Heart left ventricle (tissue), 16 donors: ENCODE measurements around the gene RAB6B. TPM values are rescaled to one million over a fixed set of nuclear protein-coding genes. Genes with fewer than 3 reads are reported as not detected.

ENCODE experiments used
- ATAC-seq, 4 donors: fragments of 200-7000 bp; cut with Tn5 transposase; one replicate each; pipeline ENCODE4 v1.9.1; 2020 to 2022; ENCODE audit warnings: moderate library complexity in 4 of 4, mild to moderate bottlenecking in 3 of 4, moderate number of reproducible peaks in 1 of 4
- DNase-seq, 5 donors: peaks; one replicate each; pipeline ENCODE4 v3.0.0-alpha.2; 2020
- H3K27ac ChIP-seq, 12 donors: fragments of 200-600 bp; sonication (generic) in 4 of 12; one replicate each; pipeline versions ENCODE4 v1.5.0 to v1.8.0; 2016 to 2022; ENCODE audit warnings: mild to moderate bottlenecking in 2 of 12
- H3K27me3 ChIP-seq, 9 donors: fragments of 200-600 bp; sonication (generic) in 2 of 9; one replicate each; pipeline versions ENCODE4 v1.5.1 to v1.8.0; 2016 to 2022; ENCODE audit warnings: mild to moderate bottlenecking in 3 of 9
- H3K36me3 ChIP-seq, 9 donors: fragments of 200-600 bp; sonication (generic) in 2 of 9; one replicate each; pipeline versions ENCODE4 v1.5.0 to v1.8.0; 2018 to 2022; ENCODE audit warnings: mild to moderate bottlenecking in 2 of 9
- H3K4me1 ChIP-seq, 12 donors: fragments of 200-600 bp; sonication (generic) in 4 of 12; one replicate each; pipeline versions ENCODE4 v1.5.0 to v1.8.0; 2016 to 2022; ENCODE audit warnings: mild to moderate bottlenecking in 3 of 12
- H3K4me3 ChIP-seq, 12 donors: fragments of 200-600 bp; sonication (generic) in 4 of 12; one replicate each; pipeline versions ENCODE4 v1.5.0 to v1.8.0; 2017 to 2022; ENCODE audit warnings: mild to moderate bottlenecking in 9 of 12, moderate library complexity in 4 of 12
- H3K9me3 ChIP-seq, 12 donors: fragments of 200-600 bp; sonication (generic) in 4 of 12; one replicate each; pipeline versions ENCODE4 v1.5.0 to v1.8.0; 2016 to 2022; ENCODE audit warnings: mild to moderate bottlenecking in 1 of 12
- CTCF ChIP-seq, 12 donors: fragments of 200-600 bp; sonication (generic) in 4 of 12; IDR thresholded peaks; one replicate each; pipeline versions ENCODE4 v1.5.0 to v1.8.0; 2018 to 2022; ENCODE audit warnings: antibody characterized with exemption in 12 of 12, mild to moderate bottlenecking in 5 of 12
- POLR2A ChIP-seq, 2 donors: fragments of 450-650 bp; IDR thresholded peaks; one replicate each; pipeline ENCODE4 v1.6.1; 2017; ENCODE audit warnings: antibody characterized with exemption in 2 of 2, mild to moderate bottlenecking in 2 of 2, moderate library complexity in 2 of 2
- WGBS, 4 donors: extraction: QIAGEN DNeasy Blood & Tissue Kit in 2 of 4; methylation state at CpG; one replicate each; pipeline versions ENCODE4 v1.1.5 to v1.1.7; 2013 to 2018; 5-methylcytosine and 5-hydroxymethylcytosine counted together
- intact Hi-C, 10 donors: fragments of 100-400 bp; cut with DNase I; formaldehyde crosslinking; loops; one replicate each; pipeline versions ENCODE4 v1.11.1 to v1.14.2; 2022
- polyA plus RNA-seq, 2 donors: library from polyadenylated mRNA; stranded (reverse); fragments of 200-250 nt; gene quantifications; one replicate each; pipeline ENCODE4 v1.2.3, GENCODE V29; 2013
- total RNA-seq, 9 donors: library from RNA; depleted of rRNA in 2 of 9; stranded (reverse); fragments of >200 nt in 2 of 9; fragmentation: NEBNext Ultra II Directional in 3 of 9; extraction: Animal tissue kit (Norgen Biotek cat#: 25700) in 3 of 9; gene quantifications; one replicate each; pipeline versions ENCODE4 v1.1.0 to v1.2.4, GENCODE V29; 2016 to 2023
- donor health status: ischemic (EF 13 %, LVEDD 7.1; RV severe dilation, severe dysfunction).
- donor health status: healthy with polysubstance abuse.
- donor health status: DM: no; HTN: yes; CAD: no.
- donor health status: DM: no; HTN: no; CAD: no.
- donor health status: ischemic (EF 25% LVEDD 6.9; RV normal size, moderate dysfunction).
- donor health status: ischemic (EF 25% LVEDD 5.7; RV mildly dilated, moderate dysfunction).
- donor health status: healthy.
- donor health status: DM: yes; HTN: yes; CAD: no.
- donor health status: ischemic (EF 35%, LVEDD 5.7; RV mildly dilated, moderate dysfunction).
- donor health status: nonischemic (EF 11% LVEDD 7.7; RV severe dilation, severe dysfunction).
- donor health status: DM: yes; HTN: yes; CAD: no.
- donor health status: PGD.
- donor health status: ischemic (EF 29% LVEDD 5.4; RV normal size, mild dysfunction).
- donor health status: nonischemic (EF 23%, LVEDD 6.1; RV moderate dilation, normal function).

Gene RAB6B
- total and polyA plus RNA-seq, 11 donors: 12.4 to 57.2 (median 43.1) TPM

- Histone ChIP-seq H3K27ac (no peak overlapping the region), H3K9me3 (no peaks in the 10 kb centered on the region), H3K4me1 (no peaks in the 10 kb centered on the region), H3K4me3 (no peak overlapping the region), H3K27me3 (no peaks in the 10 kb centered on the region), H3K36me3 (peaks cover 0 to 38% (median 12%) of the 10 kb centered on the region in 9 donors)
- intact Hi-C loops: no loop called here
- ATAC-seq (no peak), DNase-seq (no peak)
- WGBS, 4 donors: 91 to 94% (median 92%) methylated on average over 14 to 22 of the region's 22 CpGs
- TF ChIP-seq POLR2A (IDR thresholded peaks at IDR 0.05) (no peak), CTCF (IDR thresholded peaks at IDR 0.05) (no peak)
Measured at GRCh38 chr3:133837487-133838295, 58.0 kb downstream of the RAB6B start.

- Histone ChIP-seq H3K27ac (no peak overlapping the region), H3K27me3 (no peaks in the 10 kb centered on the region), H3K4me1 (no peaks in the 10 kb centered on the region), H3K9me3 (no peaks in the 10 kb centered on the region), H3K36me3 (peaks cover 0 to 42% (median 12%) of the 10 kb centered on the region in 9 donors), H3K4me3 (no peak overlapping the region)
- TF ChIP-seq POLR2A (IDR thresholded peaks at IDR 0.05): no peak
- TF ChIP-seq CTCF (IDR thresholded peaks at IDR 0.05): no peak
- WGBS, 4 donors: 85 to 95% (median 89%) methylated on average over 6 of the region's 6 CpGs
- intact Hi-C loops: no loop called here
- DNase-seq (no peak), ATAC-seq (no peak)
Measured at GRCh38 chr3:133836497-133837158, 59.1 kb downstream of the RAB6B start.

- Histone ChIP-seq H3K27ac (no peak overlapping the region), H3K4me3 (no peak overlapping the region), H3K4me1 (no peaks in the 10 kb centered on the region), H3K36me3 (peaks cover 0 to 39% (median 12%) of the 10 kb centered on the region in 9 donors), H3K27me3 (no peaks in the 10 kb centered on the region), H3K9me3 (no peaks in the 10 kb centered on the region)
- ATAC-seq (no peak), DNase-seq (no peak)
- 81 to 96% (median 93%) methylated on average over 4 of the region's 4 CpGs for WGBS, 4 donors
- TF ChIP-seq POLR2A (IDR thresholded peaks at IDR 0.05): no peak
- no peak for TF ChIP-seq CTCF (IDR thresholded peaks at IDR 0.05)
- intact Hi-C loops: no loop called here
Measured at GRCh38 chr3:133835961-133836360, 59.7 kb downstream of the RAB6B start.

- DNase-seq (no peak), ATAC-seq (no peak)
- Histone ChIP-seq H3K4me3 (no peak overlapping the region), H3K4me1 (peaks cover 0 to 6% (median 0%) of the 10 kb centered on the region in 12 donors), H3K27ac (no peak overlapping the region), H3K36me3 (peaks cover 0 to 35% (median 12%) of the 10 kb centered on the region in 9 donors), H3K9me3 (no peaks in the 10 kb centered on the region), H3K27me3 (no peaks in the 10 kb centered on the region)
- WGBS, 4 donors: 94 to 95% (median 94%) methylated on average over 3 of the region's 3 CpGs
- intact Hi-C loops: no loop called here
- no peak for TF ChIP-seq POLR2A (IDR thresholded peaks at IDR 0.05)
- no peak for TF ChIP-seq CTCF (IDR thresholded peaks at IDR 0.05)
Measured at GRCh38 chr3:133835418-133835743, 60.3 kb downstream of the RAB6B start.
